Ectodermal cell (in vitro differentiated cells): Measurements from ENCODE around the gene USP13. TPM values are rescaled to one million over a fixed set of nuclear protein-coding genes. Genes with fewer than 3 reads are reported as not detected.

Experiments used
- H3K27ac ChIP-seq: 2 replicates; pipeline ENCODE4 v1.7.0; 2013; ENCODE audit warnings: mild to moderate bottlenecking, low read depth, low read length; ENCODE audit not compliant: insufficient read depth, poor library complexity, severe bottlenecking
- H3K27me3 ChIP-seq: 2 replicates; pipeline ENCODE4 v1.7.0; 2013; ENCODE audit warnings: mild to moderate bottlenecking, low read length; ENCODE audit not compliant: insufficient read depth, control insufficient read depth, poor library complexity, severe bottlenecking
- H3K36me3 ChIP-seq: one replicate; pipeline ENCODE4 v1.7.0; 2013; ENCODE audit warnings: low read length; ENCODE audit not compliant: control insufficient read depth, insufficient read depth
- H3K4me1 ChIP-seq: one replicate; pipeline ENCODE4 v1.7.0; 2013; ENCODE audit warnings: low read length; ENCODE audit not compliant: control insufficient read depth, insufficient read depth
- H3K4me3 ChIP-seq: 2 replicates; pipeline ENCODE4 v1.7.0; 2013; ENCODE audit warnings: low read depth, low read length, control low read depth; ENCODE audit not compliant: insufficient read depth
- H3K9me3 ChIP-seq: 2 replicates; pipeline ENCODE4 v1.7.0; 2013; ENCODE audit warnings: mild to moderate bottlenecking, low read length, moderate library complexity; ENCODE audit not compliant: control insufficient read depth
- WGBS, 2 experiments: methylation state at CpG; one replicate each; pipeline ENCODE4 v1.1.7; 2013; ENCODE audit warnings: missing lambda C conversion rate in 2 of 2; 5-methylcytosine and 5-hydroxymethylcytosine counted together
- polyA plus RNA-seq, 4 experiments: library from polyadenylated mRNA; stranded (reverse); fragments of 50-300 nt; gene quantifications; one replicate each; pipeline ENCODE4 v1.2.3, GENCODE V29; 2013

USP13 gene
- 21.1 TPM for polyA plus RNA-seq (2013, experiment 1 of 4)
- 20.6 TPM for polyA plus RNA-seq (2013, experiment 2 of 4)
- 21.1 TPM for polyA plus RNA-seq (2013, experiment 3 of 4)
- 18.6 TPM for polyA plus RNA-seq (2013, experiment 4 of 4)

GRCh38 chr3:179652447-179653095, at the start of gene USP13:
Gene USP13, plus strand, starts transcription at chr3:179653040. Its CDS starts 186 bp downstream, at chr3:179653226.
- peaks cover 8% of the 10 kb centered on the region for H3K4me1 ChIP-seq
- no peaks in the 10 kb centered on the region for H3K9me3 ChIP-seq
- WGBS, 2 experiments, result 1% methylated on average over 56 of the region's 56 CpGs
- H3K4me3 ChIP-seq, result peak within 1 kb of the TSS; percentile 72
- H3K36me3 ChIP-seq, result no peaks in the 10 kb centered on the region
- peak within 1 kb of the TSS; percentile 91 for H3K27ac ChIP-seq
- no peaks in the 10 kb centered on the region for H3K27me3 ChIP-seq

GRCh38 chr3:179603321-179603720, 49.5 kb upstream of the USP13 start:
- Histone ChIP-seq H3K4me3 (no peak overlapping the region), H3K9me3 (no peaks in the 10 kb centered on the region), H3K36me3 (peaks cover 13% of the 10 kb centered on the region), H3K27ac (no peak overlapping the region), H3K27me3 (no peaks in the 10 kb centered on the region), H3K4me1 (no peaks in the 10 kb centered on the region)
- WGBS, 2 experiments, result 92% methylated on average over 4 of the region's 4 CpGs

GRCh38 chr3:179603831-179604230, 49.0 kb upstream of the USP13 start:
- Histone ChIP-seq H3K27me3 (no peaks in the 10 kb centered on the region), H3K27ac (peak overlapping the region; percentile 71), H3K4me1 (no peaks in the 10 kb centered on the region), H3K9me3 (no peaks in the 10 kb centered on the region), H3K36me3 (peaks cover 10% of the 10 kb centered on the region), H3K4me3 (peak overlapping the region; percentile 75)
- WGBS, 2 experiments, result 4% methylated on average over 3 of the region's 3 CpGs; no CpG with 5 or more reads in 1 of the 2 experiments

GRCh38 chr3:179604321-179605078, 48.3 kb upstream of the USP13 start, which contains the start of the genes MRPL47 and NDUFB5:
Gene MRPL47, minus strand, starts transcription at chr3:179604638. Its CDS starts 14 bp downstream, at chr3:179604624.
Gene NDUFB5, plus strand, starts transcription at chr3:179604794. Its CDS starts 22 bp downstream, at chr3:179604816.
- Histone ChIP-seq H3K36me3 (peaks cover 10% of the 10 kb centered on the region), H3K27me3 (no peaks in the 10 kb centered on the region), H3K4me1 (no peaks in the 10 kb centered on the region), H3K27ac (peak within 1 kb of the TSS; percentile 84), H3K4me3 (peak within 1 kb of the TSS; percentile 75), H3K9me3 (no peaks in the 10 kb centered on the region)
- WGBS, 2 experiments, result 0% methylated on average over 45 of the region's 45 CpGs

GRCh38 chr3:179606534-179607085, 46.2 kb upstream of the USP13 start:
- 85 to 89% methylated on average over 3 to 4 of the region's 4 CpGs for WGBS, 2 experiments
- Histone ChIP-seq H3K9me3 (no peaks in the 10 kb centered on the region), H3K36me3 (no peaks in the 10 kb centered on the region), H3K27ac (no peak overlapping the region), H3K4me3 (no peak overlapping the region), H3K27me3 (no peaks in the 10 kb centered on the region), H3K4me1 (no peaks in the 10 kb centered on the region)

GRCh38 chr3:179608931-179609720, 43.7 kb upstream of the USP13 start:
- no peak overlapping the region for H3K4me3 ChIP-seq
- no peak overlapping the region for H3K27ac ChIP-seq
- WGBS, 2 experiments, result 92 to 93% methylated on average over 6 of the region's 6 CpGs

GRCh38 chr3:179610066-179610465, 42.8 kb upstream of the USP13 start:
- Histone ChIP-seq H3K4me3 (no peak overlapping the region), H3K27me3 (no peaks in the 10 kb centered on the region)
- 92 to 98% methylated on average over 4 of the region's 4 CpGs for WGBS, 2 experiments

More at GRCh38 chr3:179608931-179609720, 43.7 kb upstream of the USP13 start:
- H3K27me3 ChIP-seq, result no peaks in the 10 kb centered on the region
- no peaks in the 10 kb centered on the region for H3K4me1 ChIP-seq
- H3K36me3 ChIP-seq, result no peaks in the 10 kb centered on the region
- no peaks in the 10 kb centered on the region for H3K9me3 ChIP-seq

GRCh38 chr3:179613807-179614206, 39.0 kb upstream of the USP13 start:
- no peak overlapping the region for H3K27ac ChIP-seq
- H3K4me1 ChIP-seq, result no peaks in the 10 kb centered on the region
- no peaks in the 10 kb centered on the region for H3K9me3 ChIP-seq
- no peak overlapping the region for H3K4me3 ChIP-seq
- H3K27me3 ChIP-seq, result no peaks in the 10 kb centered on the region
- H3K36me3 ChIP-seq, result peaks cover 4% of the 10 kb centered on the region
- WGBS, 2 experiments, result 100% methylated on average over 2 of the region's 2 CpGs

More at GRCh38 chr3:179610066-179610465, 42.8 kb upstream of the USP13 start:
- no peaks in the 10 kb centered on the region for H3K9me3 ChIP-seq
- no peak overlapping the region for H3K27ac ChIP-seq
- no peaks in the 10 kb centered on the region for H3K36me3 ChIP-seq
- no peaks in the 10 kb centered on the region for H3K4me1 ChIP-seq

- Histone ChIP-seq H3K4me1 (no peaks in the 10 kb centered on the region), H3K36me3 (peaks cover 9% of the 10 kb centered on the region), H3K4me3 (no peak overlapping the region), H3K27me3 (no peaks in the 10 kb centered on the region), H3K9me3 (no peaks in the 10 kb centered on the region), H3K27ac (no peak overlapping the region)
- 93 to 94% methylated on average over 4 of the region's 4 CpGs for WGBS, 2 experiments
These were observed 37.2 kb upstream of the USP13 start for GRCh38 chr3:179615458-179616173.
